GM12801 (cell line): ENCODE results near the gene SUSD5.

ENCODE experiments used
- TF ChIP-seq, protein P1 (sequence below): IDR thresholded peaks from one replicate; pipeline ENCODE4 v1.5.1; 2011; ENCODE audit warnings: control low read depth; ENCODE audit not compliant: insufficient read length; ENCODE audit errors: extremely low read depth

Gene SUSD5

DNA sequence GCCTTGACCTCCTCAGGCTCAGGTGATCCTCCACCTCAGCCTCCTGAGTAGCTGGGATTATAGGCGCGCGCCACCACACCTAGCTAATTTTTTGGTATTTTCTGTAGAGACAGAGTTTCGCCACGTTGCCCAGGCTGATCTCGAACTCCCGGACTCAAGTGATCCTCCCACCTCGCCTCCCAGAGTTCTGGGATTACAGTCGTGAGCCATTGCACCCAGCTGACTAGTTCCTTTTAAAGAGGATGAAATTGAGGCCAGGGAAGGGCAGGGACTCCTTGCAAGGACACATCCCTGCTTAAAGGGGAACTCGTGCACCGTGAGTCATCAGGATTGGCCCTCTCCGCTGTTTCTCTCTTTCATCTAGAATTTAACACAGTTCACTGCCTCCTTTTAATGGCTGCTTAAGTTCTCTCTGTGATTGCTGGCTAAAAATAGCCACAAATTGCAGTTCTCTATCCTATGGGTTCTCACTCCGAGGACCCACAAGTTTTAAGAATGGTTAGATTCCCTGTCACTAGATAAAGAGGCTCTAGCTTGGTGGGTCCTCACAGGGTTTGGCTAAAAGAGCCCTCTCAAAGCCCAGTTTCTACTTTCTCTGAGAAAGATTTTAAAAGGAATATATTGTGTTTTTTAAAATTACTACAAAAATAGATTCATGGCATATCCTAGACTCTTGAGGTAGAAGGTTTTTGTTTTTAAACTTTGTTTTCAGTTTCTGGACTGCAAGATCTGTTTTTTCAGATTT, 103.4 kb downstream of the SUSD5 start:
- TF ChIP-seq, protein P1, sequence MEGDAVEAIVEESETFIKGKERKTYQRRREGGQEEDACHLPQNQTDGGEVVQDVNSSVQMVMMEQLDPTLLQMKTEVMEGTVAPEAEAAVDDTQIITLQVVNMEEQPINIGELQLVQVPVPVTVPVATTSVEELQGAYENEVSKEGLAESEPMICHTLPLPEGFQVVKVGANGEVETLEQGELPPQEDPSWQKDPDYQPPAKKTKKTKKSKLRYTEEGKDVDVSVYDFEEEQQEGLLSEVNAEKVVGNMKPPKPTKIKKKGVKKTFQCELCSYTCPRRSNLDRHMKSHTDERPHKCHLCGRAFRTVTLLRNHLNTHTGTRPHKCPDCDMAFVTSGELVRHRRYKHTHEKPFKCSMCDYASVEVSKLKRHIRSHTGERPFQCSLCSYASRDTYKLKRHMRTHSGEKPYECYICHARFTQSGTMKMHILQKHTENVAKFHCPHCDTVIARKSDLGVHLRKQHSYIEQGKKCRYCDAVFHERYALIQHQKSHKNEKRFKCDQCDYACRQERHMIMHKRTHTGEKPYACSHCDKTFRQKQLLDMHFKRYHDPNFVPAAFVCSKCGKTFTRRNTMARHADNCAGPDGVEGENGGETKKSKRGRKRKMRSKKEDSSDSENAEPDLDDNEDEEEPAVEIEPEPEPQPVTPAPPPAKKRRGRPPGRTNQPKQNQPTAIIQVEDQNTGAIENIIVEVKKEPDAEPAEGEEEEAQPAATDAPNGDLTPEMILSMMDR: no peak

DNA sequence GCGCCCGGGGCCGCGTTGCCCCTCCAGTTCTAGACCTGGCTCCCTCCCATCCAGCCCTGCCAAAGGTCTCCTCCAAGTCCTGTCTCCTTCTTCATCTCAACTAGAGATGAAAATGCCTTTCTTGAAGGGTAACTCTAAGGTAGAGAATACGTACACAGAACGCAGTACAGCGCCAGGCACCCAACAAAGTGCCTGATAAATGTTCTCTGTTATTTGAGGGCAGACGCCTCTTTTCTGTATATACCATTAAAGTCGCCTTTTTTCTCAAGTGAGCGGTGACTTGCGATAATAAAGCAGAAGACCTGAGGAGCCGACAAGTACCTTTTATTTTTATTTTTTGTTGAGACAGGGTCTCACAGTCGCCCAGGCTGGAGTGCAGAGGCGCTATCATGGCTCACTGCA, 104.0 kb downstream of the SUSD5 start:
- TF ChIP-seq, protein P1: no peak

DNA sequence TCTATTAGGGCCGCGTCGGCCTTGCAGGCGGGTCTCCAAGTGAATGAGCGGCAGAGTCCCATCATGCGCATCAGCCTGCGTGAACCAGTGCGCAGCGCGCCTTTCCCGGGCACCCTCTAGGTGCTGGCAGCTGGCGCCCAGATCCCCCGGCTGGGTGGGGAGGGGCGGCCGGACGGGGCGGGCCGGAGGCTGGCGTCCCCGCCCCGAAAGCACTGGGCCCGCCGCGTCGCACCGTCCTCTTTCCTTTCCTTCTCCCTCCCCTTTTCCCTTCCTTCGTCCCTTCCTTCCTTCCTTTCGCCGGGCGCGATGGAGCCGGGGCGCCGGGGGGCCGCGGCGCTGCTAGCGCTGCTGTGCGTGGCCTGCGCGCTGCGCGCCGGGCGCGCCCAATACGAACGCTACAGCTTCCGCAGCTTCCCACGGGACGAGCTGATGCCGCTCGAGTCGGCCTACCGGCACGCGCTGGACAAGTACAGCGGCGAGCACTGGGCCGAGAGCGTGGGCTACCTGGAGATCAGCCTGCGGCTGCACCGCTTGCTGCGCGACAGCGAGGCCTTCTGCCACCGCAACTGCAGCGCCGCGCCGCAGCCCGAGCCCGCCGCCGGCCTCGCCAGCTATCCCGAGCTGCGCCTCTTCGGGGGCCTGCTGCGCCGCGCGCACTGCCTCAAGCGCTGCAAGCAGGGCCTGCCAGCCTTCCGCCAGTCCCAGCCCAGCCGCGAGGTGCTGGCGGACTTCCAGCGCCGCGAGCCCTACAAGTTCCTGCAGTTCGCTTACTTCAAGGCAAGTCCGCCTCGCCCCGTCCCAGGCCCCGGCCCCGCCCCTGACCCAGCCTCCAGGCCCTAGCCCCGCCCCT, 104.6 kb downstream of the SUSD5 start, which contains the start of gene CRTAP:
Gene CRTAP (plus strand): TSS at position 243 of the 850 bp plus-strand sequence. CDS start 64 bp downstream, at position 307.
- TF ChIP-seq, protein P1: no peak

DNA sequence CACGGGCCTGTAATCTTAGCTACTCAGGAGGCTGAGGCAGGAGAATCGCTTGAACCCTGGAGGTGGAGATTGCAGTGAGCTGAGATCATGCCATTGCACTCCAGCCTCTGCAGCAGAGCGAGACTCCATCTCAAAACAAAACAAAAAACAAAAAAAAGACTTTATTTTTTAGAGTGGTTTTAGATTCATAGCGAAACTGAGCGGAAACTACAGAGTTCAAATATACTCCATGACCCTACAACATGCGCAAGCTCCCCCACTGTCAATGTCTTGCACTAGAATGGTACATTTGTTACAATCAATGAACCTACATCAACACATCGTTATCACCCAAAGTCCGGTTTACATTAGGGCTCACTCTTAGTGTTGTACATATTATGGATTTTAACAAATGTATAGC, 107.0 kb downstream of the SUSD5 start:
- TF ChIP-seq, protein P1: no peak

DNA sequence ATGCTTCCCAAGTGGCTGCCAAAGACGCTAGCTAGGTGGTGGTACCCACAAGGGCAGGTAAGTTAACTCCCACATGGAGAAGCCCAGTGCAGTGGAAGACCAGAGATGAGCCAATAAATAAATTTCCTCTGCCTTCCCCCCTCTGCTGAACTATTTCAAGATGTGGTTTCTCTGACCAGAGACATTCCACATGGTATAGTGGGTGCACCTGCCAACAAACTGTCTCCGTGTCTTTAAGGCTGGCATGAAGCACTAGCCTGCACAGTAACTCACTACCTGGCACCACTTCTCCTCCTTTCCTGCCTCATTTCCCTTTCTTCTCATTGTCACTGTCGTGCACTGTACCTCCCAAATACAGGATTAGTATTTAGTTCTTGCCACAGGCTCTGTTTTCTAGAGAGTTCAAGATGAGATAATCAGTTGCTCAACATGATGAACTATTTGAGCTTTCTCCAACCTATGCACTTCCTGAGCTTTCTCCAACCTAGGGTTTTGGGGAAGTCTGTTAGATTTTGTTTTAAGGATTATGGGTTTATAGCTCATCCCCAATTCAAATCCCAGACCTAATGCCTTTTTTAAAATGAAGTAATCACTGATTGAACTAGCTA, 113.2 kb downstream of the SUSD5 start:
- TF ChIP-seq, protein P1: no peak

DNA sequence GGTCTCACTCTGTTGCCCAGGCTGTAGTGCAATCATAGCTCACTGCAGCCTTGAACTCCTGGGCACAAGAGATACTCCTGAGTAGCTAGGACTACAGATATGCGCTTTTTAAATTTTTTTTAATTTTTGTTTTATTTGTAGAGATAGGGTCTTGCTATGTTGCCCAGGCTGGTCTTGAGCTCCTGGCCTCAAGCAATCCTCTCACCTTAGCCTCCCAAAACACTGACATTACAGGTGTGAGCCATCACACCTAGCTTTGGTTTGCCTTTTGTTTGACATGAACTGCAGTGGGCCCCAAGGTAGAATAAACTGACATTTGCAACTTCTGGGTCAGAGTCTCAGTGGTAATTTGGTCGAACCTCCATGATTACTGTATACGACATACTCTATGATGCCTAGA, 113.8 kb downstream of the SUSD5 start:
- TF ChIP-seq, protein P1: no peak

DNA sequence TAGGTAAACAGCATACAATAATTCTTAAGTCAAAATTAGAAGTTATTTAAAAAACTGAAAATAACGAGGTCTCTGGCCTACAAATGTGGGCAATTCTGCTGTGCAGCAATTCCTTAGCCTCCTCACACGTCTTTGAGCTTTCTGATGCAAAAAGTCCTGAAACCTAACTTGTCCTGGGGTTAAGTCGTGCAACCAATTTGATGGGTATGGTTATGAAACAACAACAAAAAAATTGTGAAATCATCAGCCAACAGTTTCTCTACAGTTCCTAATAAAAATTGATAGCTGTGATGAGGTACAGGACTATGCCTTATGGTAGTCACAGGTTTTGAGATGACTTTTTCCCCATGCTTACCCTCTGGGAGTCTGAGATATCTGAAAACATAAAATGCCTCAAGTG, 115.1 kb downstream of the SUSD5 start:
- TF ChIP-seq, protein P1: no peak
